ENCODE data around the gene NRP1.

NRP1 gene

DNA sequence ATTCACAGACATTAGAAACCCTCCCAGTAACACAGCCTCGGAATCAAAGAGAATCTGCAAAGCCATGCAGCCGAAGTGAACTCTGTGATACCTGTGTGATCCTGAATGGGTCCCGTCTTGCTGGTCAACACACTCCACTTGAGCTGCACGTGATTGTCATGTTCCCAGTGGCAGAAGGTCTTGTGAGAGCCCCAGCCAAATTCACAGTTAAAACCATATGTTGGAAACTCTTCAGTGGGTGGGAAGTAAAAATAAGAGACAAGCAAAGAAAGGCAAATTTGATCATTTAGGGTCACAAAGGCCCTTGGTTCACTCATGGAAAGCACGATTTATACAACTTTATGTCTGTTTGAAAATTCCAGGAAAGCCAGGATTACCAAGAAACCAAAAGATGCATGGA is 142.3 kb downstream of the NRP1 start:
- FAIRE-seq, result no peak
- DNase-seq (ENCODE audit: insufficient read length, low spot score), result no peak

DNA sequence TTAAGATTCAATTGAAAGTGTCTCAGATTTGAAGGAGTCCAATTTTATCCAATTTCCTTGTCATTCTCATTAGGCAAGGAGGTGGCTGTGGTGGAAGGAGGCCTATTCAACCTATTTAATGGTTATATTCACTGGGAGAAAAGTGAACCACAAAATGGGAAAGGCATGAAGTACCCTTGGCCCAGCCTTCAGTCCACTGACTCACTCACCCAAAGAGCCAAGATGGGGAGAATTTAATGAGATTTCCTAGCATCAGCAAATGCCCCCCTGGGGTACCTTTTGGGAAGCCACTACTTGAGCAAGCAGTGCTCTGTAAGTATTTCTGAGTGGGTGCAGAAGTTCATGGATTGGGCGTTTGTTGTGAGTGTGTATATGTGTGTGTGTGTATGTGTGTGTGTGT is 144.1 kb downstream of the NRP1 start:
- FAIRE-seq, result no peak
- DNase-seq (ENCODE audit: insufficient read length, low spot score), result no peak

DNA sequence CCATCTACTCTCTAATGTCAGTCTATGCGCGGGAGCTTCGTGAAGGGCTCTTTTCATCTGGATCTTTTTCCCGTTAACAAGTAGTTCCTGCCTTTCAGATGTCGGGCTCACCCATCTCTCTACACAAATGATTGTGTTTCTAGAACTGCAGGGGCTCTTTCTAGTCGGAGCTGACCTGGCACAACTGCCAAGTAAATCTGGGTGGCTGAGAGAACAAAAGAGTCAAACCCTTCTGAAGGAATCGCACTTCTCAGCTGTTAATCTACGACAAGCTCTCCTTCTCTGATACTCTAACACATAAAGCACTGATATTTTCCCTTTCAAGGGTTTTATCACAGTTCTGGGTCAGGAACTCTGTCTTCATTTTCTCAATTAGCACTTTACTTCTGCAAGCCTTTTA is 144.7 kb downstream of the NRP1 start:
- no peak for FAIRE-seq
- DNase-seq (ENCODE audit: insufficient read length, low spot score), result no peak

DNA sequence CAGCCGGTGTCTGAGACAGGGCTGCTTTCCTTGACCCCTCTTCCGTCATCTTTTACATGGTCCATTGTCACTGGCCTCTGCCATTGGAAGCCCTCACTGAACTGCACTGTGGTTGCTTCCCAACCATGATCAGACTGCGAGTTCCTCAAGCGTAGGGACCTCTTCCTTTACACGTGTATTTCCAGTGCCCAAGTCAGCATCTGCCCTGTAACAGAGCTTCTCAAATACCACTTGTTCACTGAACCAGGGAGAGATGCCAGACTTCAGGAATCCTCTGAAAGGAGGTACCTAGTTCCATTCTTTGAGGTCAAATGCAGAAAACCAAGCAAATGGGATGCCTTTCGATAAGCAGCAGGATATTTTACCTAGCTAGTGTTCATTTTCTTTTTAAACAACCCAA is 145.1 kb downstream of the NRP1 start:
- DNase-seq (ENCODE audit: insufficient read length, low spot score) (no peak), FAIRE-seq (no peak)

DNA sequence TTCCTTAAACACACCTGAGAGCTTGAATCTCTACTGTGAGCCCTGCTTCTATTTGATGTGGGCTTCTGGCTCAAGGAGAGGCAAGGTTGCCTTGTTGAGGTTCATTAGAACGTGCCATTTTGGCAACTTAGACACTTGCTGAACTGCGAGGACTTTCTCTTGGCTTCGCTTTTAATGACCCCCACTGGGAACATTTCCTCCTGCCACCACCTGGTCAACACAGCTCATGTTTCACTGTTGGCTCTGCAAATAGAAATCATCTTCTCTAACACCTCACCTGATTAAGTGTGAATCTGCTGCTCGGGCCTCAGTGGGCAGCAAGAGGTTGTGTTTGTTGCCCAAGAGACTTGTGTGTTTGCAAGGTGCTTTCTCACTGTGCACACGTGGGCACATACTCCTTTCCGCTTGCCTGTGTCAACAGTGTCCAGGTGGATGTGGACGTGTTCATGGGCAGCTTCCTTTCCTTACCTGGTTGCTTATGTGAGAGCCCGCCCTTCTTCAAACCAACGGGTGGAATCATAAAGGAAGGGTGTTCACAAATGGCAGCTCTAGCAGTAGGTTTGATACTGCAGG is 147.0 kb downstream of the NRP1 start:
- DNase-seq (ENCODE audit: insufficient read length, low spot score) (no peak), FAIRE-seq (no peak)

DNA sequence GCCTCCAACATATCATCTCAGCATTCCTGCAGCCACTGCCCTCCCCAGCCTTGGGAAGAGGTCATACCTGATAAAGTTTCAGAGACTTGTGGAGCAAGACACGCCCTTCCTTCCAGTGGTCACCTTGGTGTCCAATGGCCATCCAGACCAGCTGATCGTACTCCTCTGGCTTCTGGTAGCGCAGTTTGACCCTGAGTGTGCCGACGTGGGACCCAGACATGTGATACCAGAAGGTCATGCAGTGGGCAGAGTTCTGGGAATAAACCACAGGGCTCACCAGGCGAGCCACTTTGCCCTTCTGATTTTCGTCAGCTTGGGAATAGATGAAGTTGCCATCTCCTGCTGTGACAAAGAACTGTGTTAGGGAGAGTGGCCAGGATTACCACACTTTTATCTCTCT is 148.3 kb downstream of the NRP1 start:
- FAIRE-seq, result no peak
- DNase-seq (ENCODE audit: insufficient read length, low spot score), result no peak

DNA sequence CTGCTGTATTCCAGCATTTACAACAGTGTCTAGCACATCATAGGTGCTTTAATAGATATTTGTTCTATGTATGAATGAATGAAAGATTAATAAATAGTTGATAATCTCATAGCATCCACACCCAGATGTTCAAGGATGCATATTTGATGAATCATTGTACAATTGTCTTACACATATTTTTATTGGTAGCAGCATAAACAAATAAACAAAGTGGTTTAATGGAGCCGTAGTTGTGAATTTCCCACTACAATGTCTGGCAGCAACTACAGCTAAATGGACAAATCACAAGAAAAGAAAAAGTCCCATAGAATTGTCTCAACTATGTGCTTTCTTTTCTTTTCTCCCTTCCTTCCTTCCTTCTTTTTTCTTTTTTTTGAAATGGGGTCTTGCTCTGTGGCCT is 150.8 kb downstream of the NRP1 start:
- no peak for DNase-seq (ENCODE audit: insufficient read length, low spot score)
- FAIRE-seq, result no peak

DNA sequence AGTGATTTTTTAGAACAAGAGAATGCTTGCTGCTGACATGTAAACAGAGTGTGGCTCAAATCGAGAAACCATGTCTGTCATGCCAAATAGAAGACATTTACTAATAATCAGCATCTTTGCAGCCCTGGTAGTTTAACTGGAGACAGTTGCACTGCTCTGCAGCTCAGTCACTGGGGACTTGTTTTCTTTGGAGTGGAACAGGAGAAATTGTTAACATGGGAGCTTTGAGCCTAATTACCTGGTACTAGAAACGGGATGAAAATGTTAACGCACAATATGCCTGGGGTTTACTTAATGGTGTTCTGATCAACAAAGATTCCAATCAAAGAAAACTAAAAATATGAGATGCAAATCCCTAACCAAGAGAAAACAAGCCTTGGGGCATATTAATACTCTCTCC is 153.5 kb downstream of the NRP1 start:
- no peak for DNase-seq (ENCODE audit: insufficient read length, low spot score)
- no peak for FAIRE-seq

DNA sequence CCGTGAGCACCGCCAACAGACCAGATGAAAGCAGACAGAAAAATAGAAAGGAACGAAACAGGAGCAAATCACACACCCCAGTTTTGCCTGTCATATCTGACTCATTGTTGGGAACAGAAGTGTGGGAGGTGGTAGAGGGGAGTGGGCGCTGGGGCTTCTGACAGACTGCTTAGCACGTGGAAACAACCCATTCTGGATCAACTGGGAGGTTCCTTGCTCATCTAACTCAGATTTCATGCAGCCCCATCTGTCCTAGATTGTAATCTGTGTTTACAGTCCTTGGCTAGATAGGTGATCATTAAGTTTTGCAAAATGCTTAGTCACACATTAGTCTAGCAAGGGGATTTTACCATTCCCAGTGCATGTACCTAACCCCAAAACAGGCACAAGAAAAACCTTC is 154.1 kb downstream of the NRP1 start:
- DNase-seq (ENCODE audit: insufficient read length, low spot score) (no peak), FAIRE-seq (no peak)

DNA sequence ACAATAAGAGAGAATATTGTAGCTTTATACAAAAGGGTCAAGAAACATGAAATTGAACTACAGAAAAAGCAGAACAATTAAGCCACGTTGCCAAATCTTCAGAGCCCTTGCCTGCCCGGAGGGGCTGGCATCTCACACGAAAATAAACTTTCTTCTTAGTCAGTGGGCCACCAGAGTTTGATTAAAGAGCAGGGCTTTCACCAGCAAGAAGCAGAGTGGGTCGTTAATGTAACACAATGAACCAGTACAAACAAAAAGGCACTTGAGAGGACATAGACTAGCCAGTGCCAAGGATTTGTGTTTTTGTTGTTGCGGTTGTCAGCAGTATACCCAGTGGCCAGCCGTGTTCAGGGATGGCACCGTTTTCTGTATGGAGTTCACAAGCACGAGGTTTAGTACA is 155.4 kb downstream of the NRP1 start:
- FAIRE-seq (no peak), DNase-seq (ENCODE audit: insufficient read length, low spot score) (no peak)

DNA sequence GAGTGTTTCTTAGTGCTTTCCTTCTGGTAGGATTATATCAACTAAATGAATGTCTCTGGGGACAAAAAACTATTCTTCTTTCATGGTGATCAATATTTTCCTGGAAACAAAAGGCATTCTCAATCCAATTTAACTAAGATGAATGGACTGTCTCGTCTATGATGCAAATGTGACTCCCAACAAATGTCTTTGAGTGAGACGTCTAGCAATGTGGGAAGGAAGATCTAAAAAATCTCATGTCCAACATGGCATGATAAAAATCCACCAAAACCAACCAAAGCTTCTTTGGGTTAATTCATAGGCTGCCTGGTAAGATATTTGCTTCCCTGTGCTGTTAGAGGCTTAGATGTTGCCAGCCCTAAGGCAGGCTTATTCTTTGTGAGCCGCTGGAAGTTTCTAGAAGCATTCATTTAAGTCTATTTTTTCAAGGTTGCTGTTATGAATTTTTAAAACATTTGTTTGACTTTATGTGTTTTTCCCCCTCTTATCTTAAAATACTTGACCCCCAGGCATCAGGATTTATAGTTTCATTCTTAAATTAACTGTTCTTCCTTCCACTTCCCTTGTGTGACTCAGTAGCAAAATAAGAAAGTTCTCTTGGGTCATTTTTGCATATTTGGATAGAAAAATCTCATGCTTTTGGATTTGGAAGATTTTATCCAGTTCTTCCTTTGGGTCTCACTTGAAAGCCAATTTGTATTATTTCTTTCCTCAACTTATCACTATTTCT is 156.3 kb downstream of the NRP1 start:
- DNase-seq (ENCODE audit: insufficient read length, low spot score) (no peak), FAIRE-seq (no peak)

DNA sequence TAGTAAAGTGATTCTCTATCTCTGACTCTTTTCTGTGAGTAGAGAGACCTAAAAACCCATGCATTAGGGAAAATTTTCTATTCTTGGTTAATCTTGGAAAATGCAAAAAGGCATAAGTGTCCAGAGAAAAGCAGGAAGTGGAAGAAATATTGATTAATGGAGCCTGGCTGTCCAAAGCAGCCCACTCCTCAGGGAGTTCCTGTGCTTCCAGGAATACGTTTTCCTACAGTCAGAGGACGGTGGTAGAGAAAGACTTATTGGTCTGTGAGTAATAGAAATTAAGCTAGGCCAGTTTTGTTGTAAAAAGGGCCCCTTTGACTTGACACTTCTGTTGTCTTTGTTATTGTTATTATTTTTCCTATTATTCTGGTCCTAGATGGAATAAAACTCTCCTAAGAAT is 157.8 kb downstream of the NRP1 start:
- DNase-seq (ENCODE audit: insufficient read length, low spot score) (no peak), FAIRE-seq (no peak)

DNA sequence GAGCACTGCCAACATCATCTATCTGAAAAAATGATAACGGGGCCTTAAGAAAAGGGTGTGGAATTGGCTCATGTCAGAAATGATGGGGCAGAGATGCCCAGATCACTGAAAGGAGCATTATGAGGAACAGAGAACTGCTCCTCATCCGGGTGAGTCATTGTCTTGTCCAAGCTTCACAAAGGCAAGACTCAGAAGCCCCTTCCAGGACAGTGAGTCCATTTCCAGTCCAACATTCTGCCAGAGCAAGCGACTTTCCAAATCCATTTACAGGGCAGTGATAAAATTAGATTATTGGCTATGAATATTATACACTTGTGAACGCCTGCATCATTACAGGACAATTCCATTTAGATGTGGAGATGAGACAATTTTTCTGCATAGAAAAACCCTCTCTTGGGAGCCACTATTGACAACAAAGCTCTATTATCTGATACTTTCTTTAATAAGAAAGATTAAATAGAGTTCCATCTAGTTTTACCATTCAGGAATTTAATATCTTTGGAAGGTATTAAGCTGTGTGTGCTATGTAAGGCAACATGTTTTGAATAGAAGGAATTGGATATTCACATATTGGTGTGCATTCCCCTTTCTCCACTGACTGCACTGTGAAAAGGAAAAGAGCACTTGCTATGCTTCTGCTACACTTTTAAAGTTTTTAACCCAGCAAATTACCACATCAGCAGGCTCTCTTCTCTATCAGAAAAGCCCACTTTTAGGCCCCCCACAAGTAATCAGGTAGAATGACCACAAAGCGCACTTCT is 159.6 kb downstream of the NRP1 start:
- FAIRE-seq (no peak), DNase-seq (ENCODE audit: insufficient read length, low spot score) (no peak)

DNA sequence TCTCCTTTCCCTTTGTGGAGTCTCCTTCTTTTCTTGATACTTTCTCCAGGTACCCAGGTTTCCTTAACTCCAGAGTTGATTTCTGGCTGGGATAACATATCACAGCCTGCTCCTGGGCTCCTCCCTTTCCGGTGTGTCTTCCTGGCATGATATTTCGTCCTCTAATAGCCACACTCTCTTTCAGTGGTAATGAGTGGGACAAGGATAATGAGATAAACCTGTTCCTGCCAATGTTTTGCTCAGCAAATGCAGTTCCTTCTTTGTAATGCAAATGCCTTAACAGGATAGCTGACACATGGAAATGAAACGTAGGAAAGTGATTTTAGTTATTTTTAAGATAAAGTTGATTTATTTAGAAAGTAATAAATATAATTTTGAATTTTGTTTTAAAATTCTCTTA is 168.6 kb downstream of the NRP1 start:
- DNase-seq (ENCODE audit: insufficient read length, low spot score), result no peak
- no peak for FAIRE-seq

DNA sequence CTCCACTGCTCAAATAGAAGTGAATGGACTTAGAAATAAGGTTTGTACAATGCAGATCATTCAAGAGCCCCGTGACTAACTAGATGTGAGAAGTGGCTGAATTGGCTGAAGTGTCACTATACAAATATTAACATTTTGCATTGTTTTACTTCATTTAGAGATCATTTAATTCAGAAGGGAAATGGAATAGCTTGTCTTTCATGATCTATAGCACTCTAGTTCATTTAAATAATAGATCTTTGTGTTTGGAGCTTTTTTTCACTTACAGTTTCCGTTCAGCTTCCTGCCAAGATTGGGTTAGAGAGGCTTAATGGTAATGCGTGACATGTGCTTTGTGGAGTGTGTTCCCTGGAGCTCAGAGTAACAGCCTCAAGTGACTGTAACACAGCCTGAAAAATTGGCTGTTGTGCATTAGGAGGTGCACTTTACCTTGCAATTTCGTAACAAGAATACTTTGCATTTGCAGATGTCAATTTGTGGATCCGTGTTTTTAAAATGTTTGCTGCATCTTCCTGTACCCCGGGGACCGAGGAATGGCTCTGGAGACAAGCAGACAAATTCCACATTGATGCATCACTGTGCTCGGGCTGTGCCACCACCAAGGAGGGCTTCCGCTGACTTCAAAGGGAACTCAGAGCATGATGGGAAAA is 170.3 kb downstream of the NRP1 start:
- FAIRE-seq, result no peak
- no peak for DNase-seq (ENCODE audit: insufficient read length, low spot score)

DNA sequence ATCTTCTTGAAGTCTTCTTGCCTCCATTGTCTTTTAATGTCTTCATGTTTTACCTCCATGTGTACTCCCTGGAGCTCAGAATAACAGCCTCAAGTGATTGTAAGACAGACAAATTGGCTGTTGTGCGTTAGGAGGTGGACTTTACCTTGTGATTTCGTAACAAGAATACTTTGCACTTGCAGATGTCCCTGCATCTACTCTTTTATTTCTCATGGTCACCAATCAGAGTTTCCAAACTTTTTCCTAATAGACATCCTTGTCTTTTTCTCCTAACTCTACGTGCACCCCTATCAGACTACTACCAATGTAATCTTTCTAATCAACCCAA is 172.3 kb downstream of the NRP1 start:
- DNase-seq (ENCODE audit: insufficient read length, low spot score) (no peak), FAIRE-seq (no peak)

DNA sequence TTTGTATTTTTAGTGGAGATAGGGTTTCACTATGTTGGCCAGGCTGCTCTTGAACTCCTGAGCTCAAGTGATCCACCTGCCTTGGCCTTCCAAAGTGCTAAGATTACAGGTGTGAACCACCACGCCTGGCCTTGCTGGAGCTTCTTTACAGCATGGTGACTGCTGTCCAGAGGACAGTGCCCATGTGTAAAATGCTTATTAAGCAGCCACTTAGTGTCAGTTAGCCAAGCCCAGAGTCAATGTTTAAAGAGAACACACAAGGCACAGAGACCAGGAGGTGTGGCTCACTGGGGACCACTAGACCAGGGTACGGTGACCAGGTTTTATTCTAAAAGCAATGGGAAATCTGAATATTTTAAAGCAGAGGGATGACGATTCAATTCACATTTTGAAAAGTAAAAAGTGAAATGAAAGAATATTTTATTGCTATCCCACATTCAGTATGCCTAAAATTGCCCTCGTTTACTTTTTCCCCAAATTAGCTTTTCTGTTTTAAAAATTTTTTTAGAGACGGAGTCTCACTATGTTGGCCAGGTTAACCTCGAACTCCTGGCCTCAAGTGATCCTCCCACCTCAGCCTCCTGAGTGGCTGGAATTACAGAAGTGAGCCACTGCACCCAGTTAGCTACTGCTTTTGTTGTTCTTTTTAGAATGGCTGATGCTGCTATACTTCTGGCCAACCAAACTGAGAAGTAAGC is 172.8 kb downstream of the NRP1 start:
- FAIRE-seq (no peak), DNase-seq (ENCODE audit: insufficient read length, low spot score) (no peak)

DNA sequence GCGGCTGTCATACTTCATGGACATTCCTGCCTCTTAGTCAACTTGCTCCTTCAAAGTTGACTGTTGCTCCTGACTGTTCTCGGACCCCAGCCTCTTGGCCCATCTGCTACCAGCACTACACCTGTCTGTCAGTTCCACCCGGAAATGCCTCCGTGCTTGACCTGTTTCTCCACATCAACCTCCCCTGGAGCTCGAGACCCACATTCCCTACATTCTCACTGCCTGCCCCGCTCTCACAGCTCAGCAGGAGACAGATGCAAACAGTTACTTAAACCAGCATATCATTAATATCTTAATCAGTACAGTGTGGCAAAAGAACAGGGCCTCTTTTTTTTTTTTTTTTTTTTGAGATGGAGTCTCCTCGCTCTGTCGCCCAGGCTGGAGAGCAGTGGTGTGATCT is 174.3 kb downstream of the NRP1 start:
- DNase-seq (ENCODE audit: insufficient read length, low spot score), result no peak
- no peak for FAIRE-seq

DNA sequence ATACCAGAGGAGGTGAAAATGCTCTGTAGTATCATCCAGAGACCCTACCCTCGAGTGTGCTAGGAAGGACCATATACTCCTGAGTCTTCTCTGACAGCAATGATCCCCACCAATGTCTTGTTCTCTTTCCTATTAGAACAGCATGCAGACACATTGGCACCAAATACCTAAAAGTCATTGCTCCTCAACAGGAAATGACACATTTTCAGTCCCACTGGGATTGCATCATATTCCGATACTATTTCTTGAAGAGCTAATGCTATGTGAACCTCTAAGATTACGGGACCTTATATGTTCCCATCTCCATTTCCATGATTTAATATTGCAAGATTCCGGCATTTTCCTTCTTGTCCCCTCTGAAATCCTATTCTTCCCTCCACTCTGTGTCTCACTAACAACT is 177.4 kb downstream of the NRP1 start:
- FAIRE-seq (no peak), DNase-seq (ENCODE audit: insufficient read length, low spot score) (no peak)

DNA sequence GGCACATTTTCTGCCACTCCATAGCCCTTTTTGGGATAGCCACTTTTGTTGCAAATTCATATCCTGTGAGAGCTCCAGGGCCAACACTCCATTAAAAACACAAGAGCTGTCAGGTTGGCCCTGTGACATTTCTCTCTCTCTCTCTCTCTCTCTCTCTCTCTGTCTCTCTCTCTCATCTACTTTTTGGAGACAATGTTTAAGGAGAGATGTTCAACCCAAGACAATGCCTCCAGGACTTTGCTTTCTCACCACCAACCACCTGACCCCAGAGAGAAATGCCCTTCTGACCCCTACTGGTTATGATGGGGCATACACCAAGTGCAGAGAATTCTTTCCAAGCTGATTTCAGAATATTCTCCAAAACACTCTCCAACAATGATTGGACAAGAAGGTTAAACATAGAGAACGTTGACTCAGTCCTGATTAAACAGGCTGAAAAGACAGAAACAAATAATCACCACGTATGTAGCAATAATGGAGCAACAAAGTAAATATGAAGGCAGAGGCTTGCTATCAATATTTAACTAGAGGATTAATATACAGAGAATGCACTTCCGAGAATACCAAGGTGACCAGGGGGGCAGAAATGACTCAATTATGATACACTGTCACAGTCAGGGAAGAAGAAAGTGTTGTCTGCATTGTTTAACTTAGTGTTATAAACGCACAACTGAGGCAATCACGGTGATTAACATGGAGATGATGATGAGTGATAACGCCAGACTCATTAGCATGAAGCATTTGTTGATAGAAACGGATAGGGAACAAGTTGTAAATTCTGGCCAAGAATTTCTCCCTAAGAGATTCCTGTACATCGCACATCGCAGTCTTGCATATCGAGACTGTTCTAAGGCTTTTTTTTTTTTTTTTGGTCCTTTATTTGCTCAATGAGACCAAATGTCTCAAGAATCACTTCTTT is 178.5 kb downstream of the NRP1 start:
- DNase-seq (ENCODE audit: insufficient read length, low spot score) (peak; percentile 56), FAIRE-seq (peak; percentile 82)
